Gastrocnemius medialis (tissue), 4 donors: ENCODE measurements around the gene FKBP6.

Experiments
- POLR2A ChIP-seq, 2 donors: fragments of 450-650 bp; IDR thresholded peaks; one replicate each; pipeline ENCODE4 v1.6.1; 2017; ENCODE audit warnings: antibody characterized with exemption in 2 of 2, mild to moderate bottlenecking in 2 of 2, moderate library complexity in 2 of 2
- TF ChIP-seq, protein P1 (sequence below), 5 experiments: fragments of 450-650 bp in 3 of 5; fragments of 200-600 bp in 2 of 5; sonication (generic) in 2 of 5; IDR thresholded peaks in 4 of 5; conservative IDR thresholded peaks in 1 of 5; 1 replicate in 4 of 5; 2 replicates in 1 of 5; pipeline ENCODE4 v1.5.1; 2016 to 2019; ENCODE audit warnings: antibody characterized with exemption in 5 of 5, mild to moderate bottlenecking in 3 of 5, moderate library complexity in 3 of 5

GRCh38 chr7:73356159-73356558 is 28.2 kb downstream of the FKBP6 start:
- TF ChIP-seq, protein P1, sequence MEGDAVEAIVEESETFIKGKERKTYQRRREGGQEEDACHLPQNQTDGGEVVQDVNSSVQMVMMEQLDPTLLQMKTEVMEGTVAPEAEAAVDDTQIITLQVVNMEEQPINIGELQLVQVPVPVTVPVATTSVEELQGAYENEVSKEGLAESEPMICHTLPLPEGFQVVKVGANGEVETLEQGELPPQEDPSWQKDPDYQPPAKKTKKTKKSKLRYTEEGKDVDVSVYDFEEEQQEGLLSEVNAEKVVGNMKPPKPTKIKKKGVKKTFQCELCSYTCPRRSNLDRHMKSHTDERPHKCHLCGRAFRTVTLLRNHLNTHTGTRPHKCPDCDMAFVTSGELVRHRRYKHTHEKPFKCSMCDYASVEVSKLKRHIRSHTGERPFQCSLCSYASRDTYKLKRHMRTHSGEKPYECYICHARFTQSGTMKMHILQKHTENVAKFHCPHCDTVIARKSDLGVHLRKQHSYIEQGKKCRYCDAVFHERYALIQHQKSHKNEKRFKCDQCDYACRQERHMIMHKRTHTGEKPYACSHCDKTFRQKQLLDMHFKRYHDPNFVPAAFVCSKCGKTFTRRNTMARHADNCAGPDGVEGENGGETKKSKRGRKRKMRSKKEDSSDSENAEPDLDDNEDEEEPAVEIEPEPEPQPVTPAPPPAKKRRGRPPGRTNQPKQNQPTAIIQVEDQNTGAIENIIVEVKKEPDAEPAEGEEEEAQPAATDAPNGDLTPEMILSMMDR (IDR thresholded peaks at IDR 0.05 in 4 of 5, conservative IDR thresholded peaks at IDR 0.05 in 1 of 5) = no peak
- TF ChIP-seq POLR2A (IDR thresholded peaks at IDR 0.05) = no peak
